NCI-H82 treated with DMSO at 0.1 percent for 48 hours (cell line): Measurements from ENCODE around the gene PGAP1.

ENCODE experiments used
- DNase-seq: peaks from one replicate; lab custom pipeline; 2025; ENCODE audit not compliant: unreplicated experiment; lab: John Stamatoyannopoulos, UW

Gene PGAP1

GRCh38 chr2:196899976-196900375 is 26.5 kb downstream of the PGAP1 start:
- DNase-seq, result no peak

DNA sequence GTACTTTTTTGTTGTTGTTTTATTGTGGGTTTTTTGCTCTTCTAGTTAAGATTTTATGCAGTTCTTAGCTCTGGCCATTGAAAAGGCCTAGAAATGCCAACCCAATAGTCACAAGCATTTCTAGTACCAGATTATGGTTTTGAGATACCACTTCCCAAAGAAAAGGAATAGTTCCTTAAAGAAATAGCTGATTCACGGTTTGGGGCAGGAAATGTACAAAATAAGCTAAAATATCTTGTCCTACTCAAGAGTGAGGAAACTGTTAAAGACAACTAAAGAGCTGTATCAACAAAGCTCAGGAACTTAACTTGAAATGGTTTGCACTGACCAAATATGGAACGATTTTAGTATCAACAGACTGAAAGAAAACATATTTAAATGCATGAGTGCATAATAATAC is 35.4 kb downstream of the PGAP1 start:
- DNase-seq, result no peak

GRCh38 chr2:196887431-196887830 is 39.1 kb downstream of the PGAP1 start:
- no peak for DNase-seq

DNA sequence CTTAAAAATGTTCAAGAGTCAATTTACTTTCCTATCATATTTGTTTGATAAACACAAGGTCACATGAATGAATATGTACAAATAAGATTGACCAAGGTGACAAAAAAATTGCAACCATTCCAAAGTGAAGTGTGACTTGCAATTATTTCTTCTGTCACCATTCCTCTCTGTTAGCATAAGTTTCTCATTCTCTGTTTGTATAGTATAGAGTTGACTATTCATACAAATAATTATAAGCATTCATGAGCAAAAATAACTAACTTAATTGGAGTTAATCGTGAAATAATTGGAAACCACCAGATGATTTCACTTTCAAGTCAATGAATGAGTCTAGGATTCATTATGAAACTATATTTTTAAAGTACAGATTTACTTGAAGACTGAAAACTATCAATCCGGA is 42.1 kb downstream of the PGAP1 start:
- DNase-seq, result no peak

GRCh38 chr2:196876364-196876763 is 50.1 kb downstream of the PGAP1 start:
- DNase-seq, result no peak

DNA sequence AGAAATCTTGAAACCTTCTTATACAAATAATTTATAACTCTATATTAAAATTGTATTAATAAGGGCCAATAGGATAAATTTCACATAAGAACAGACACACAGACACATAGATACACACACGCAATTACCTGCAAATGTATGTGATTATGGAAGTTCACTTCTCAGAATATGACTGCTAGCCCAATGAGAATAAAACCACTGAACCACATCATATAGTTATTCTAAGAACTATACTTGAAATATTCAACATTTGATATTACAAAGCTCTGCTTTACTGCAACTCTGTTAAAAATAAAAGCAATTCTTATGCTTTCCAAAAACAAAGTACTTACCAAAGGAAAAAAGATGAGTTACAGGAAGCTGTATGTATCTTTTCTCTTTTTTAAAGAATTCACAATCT is 51.1 kb downstream of the PGAP1 start:
- no peak for DNase-seq

GRCh38 chr2:196873511-196873910 is 53.0 kb downstream of the PGAP1 start:
- no peak for DNase-seq

DNA sequence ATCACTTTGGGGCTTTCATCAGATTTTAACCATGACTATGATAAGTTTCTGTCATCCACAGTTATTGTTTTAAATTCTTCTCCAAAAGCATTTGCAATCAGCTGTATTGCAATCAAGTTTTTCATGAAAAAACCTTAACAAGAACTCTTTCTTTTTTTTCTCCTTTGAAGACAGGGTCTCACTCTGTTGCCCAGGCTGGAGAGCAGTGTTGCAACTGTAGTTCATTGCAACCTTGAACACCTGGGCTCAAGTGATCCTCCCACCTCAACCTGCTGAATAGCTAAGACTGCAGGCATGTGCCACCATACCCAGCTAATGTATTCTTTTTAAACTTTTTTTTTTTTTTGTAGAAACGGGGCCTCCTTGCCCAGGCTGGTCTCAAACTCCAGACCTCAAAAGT is 71.9 kb downstream of the PGAP1 start:
- DNase-seq, result no peak

- no peak for DNase-seq
These were observed 73.0 kb downstream of the PGAP1 start for GRCh38 chr2:196853301-196854087.

- DNase-seq, result no peak
These were observed 75.4 kb downstream of the PGAP1 start for GRCh38 chr2:196851088-196851487.

DNA sequence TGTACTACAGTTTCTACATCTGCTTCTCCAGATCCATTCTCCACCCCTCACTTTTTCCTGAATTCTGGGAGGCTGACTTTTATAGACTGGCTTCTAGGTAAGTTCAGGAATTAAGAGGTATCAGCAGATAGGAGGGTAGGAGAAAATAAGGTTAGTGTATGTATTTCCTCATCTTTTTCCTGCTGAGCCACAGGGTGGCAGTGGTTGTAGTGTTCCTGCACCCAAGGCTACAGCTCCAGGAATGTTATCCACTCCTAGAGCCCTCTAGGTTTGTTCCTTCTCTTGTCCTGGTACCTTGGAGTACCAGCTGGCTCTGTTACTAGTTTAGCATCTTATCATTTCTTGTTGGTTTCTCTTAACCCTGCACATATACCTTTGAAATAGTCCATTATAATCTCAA is 76.6 kb downstream of the PGAP1 start:
- no peak for DNase-seq

DNA sequence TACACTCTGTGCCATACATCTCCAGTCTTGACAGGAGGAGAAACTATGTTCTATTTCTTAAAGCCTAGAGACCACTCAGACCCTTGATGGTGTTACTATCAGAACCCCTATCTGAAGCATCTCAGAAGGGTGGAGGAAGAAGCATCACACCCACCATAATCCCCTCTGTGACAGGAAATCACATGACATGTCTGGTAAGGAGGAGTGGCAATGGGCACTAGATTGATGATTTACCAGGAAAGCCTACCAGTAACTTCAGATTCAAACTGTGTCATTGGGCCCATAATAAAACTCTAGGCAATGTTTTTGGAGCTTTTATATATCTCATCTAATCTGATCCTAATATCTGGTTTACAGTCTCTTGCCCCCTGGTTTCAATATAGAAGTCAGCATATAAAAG is 80.2 kb downstream of the PGAP1 start:
- no peak for DNase-seq

DNA sequence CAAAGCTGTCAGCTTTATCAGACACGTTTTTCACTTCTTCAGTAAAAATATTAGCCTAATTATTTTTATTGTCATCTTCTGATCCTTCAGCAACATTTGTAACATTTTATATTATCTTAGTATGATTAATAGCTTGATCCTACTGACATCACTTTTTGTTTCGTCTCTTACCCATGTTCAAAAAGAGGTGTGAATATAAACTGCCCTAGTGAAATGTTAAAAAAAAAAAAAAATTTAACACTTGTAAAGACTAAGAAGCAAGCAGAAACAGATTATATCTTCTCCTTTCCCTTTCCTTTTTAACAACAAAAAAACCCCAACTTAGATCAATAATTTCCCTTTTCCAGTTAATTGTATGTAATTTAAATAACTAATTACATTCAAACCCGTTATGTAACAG is 81.1 kb downstream of the PGAP1 start:
- DNase-seq, result no peak

DNA sequence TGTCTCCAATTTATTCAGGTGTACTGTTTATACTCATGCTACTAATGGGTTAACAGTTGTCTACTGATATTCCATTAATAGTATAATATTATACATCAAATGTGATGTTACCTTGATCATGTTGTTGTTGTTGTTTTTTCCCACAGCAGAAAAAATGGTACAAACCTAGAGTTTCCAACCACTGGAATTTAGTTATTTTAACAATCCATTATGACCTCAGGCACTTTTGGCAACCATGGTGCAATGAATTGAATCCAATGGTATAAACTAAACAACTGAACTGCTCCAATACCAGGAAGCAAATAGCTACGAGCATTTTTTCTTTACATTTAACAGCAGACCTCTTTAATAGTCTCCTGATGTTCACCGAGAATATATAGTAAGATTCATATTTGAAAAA is 86.3 kb downstream of the PGAP1 start:
- no peak for DNase-seq

DNA sequence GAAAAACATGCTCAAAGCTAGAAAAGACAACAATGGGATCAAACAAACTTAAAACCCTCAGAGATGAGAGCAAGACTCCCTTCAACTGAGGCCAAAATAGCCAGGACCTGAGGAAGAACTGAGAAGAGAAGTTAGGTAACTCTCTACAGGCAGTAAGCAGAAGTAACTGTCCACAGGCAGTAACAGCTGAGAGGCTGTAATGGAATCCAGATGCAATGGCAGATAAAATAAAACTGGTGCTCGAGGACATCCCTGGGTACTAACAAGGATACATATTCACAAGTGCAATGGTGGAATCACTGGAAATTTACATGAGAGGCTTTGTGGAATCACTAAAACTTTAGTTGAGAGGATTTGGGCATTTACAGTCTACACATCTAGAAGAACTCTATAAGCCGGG is 86.9 kb downstream of the PGAP1 start:
- no peak for DNase-seq

- DNase-seq, result no peak
These were observed 90.1 kb downstream of the PGAP1 start for GRCh38 chr2:196836440-196836839.

GRCh38 chr2:196830701-196831100 is 95.8 kb downstream of the PGAP1 start:
- DNase-seq, result no peak

DNA sequence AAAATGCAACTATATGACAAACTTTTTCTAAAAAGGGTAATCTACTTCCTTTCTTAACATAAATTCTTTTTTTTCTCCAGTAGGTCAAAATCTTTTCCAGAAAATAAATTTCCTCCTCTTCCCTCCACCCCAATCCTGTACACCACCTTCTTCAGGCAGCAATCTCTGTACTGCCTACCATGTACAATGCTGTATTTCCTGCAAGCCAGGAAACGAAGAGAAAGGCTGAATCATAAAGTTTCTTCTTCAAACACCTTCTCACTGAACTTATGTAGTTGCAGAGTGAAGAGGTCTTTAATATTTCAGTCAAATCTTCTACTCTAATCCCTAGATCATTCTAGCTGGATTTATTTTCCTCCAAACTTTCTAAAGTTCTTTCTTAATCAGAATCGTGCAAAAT is 99.2 kb downstream of the PGAP1 start:
- DNase-seq, result no peak

GRCh38 chr2:196823750-196824522 is 102.6 kb downstream of the PGAP1 start:
- DNase-seq, result no peak

GRCh38 chr2:196821195-196821594 is 105.3 kb downstream of the PGAP1 start:
- no peak for DNase-seq

- no peak for DNase-seq
These were observed 117.2 kb downstream of the PGAP1 start, which contains the start of gene C2orf66 for GRCh38 chr2:196809260-196809659. TSS of gene C2orf66 (minus strand) at chr2:196809355. CDS start at chr2:196809336, 19 bp downstream.

DNA sequence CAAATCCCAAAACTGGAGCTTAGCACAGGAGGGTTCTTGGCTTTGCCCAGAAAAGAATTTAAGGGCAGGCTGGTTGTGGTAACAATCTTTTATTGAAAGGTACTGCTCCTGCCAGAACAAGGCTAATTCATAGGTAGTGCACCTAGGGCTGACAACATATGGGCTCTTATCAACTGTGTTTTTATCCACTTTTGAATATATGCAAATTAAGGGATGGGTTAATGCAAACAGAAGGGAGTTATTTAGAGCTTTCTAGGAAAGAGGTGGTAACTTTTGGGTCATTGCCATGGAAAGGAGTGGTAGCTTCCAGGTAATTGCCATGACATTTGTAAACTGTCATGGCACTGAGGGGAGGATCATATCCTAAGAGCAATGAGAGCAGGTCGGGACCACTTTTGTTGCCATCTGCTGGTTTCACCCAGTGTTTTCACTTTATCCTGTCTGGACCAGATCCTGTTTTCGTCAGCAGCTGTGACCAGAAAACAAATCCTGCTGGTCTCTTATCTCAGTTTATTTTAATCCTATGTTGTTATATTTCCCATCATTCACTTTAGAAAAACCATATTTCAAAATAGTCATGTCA is 118.3 kb downstream of the PGAP1 start:
- no peak for DNase-seq
